HepG2 (cell line): ENCODE results near the gene LRRC3C. TPM values are rescaled to one million over a fixed set of nuclear protein-coding genes. Genes with fewer than 3 reads are reported as not detected.

Experiments
- ATF3 ChIP-seq: sonication (generic); formaldehyde crosslinking; IDR thresholded peaks from 2 replicates; pipeline ENCODE4 v1.4.0; 2020; ENCODE audit warnings: missing genetic modification reagents
- BRF2 ChIP-seq: sonication (generic); formaldehyde crosslinking; IDR thresholded peaks from 2 replicates; pipeline ENCODE4 v1.8.1; 2022; ENCODE audit warnings: mild to moderate bottlenecking, missing genetic modification reagents
- CC2D1A ChIP-seq: sonication (generic); formaldehyde crosslinking; IDR thresholded peaks from 2 replicates; pipeline ENCODE4 v1.8.1; 2023; ENCODE audit warnings: mild to moderate bottlenecking, missing genetic modification reagents
- CCDC6 ChIP-seq: sonication (generic); formaldehyde crosslinking; IDR thresholded peaks from 2 replicates; pipeline ENCODE4 v1.8.1; 2022; ENCODE audit warnings: mild to moderate bottlenecking, missing genetic modification reagents, moderate library complexity
- CSRNP2 ChIP-seq: sonication (generic); formaldehyde crosslinking; conservative IDR thresholded peaks from 2 replicates; pipeline ENCODE4 v1.8.0; 2022; ENCODE audit warnings: low read depth, missing genetic modification reagents
- ISX ChIP-seq: sonication (generic); formaldehyde crosslinking; conservative IDR thresholded peaks from 2 replicates; pipeline ENCODE4 v1.5.0; 2020; ENCODE audit warnings: missing genetic modification reagents
- KLF16 ChIP-seq, 2 experiments: sonication (generic) in 1 of 2; formaldehyde crosslinking in 1 of 2; IDR thresholded peaks; 2 replicates each; pipeline versions ENCODE4 v1.6.1 to v1.8.0; 2016 to 2023; ENCODE audit warnings: missing genetic modification reagents in 2 of 2, missing compliant biosample characterization in 1 of 2
- MAF1 ChIP-seq: sonication (generic); formaldehyde crosslinking; IDR thresholded peaks from 2 replicates; pipeline ENCODE4 v1.5.0; 2020; ENCODE audit warnings: missing genetic modification reagents, borderline replicate concordance
- MED13 ChIP-seq: sonication (generic); formaldehyde crosslinking; IDR thresholded peaks from 2 replicates; pipeline ENCODE4 v1.5.0; 2020; ENCODE audit warnings: missing genetic modification reagents
- MYNN ChIP-seq: sonication (generic); formaldehyde crosslinking; IDR thresholded peaks from 2 replicates; pipeline ENCODE4 v1.4.0; 2020; ENCODE audit warnings: mild to moderate bottlenecking, low read depth, missing genetic modification reagents
- NCOR1 ChIP-seq: fragments of 200-600 bp; sonication (generic); IDR thresholded peaks from 2 replicates; pipeline ENCODE4 v1.7.0; 2017; ENCODE audit warnings: antibody characterized with exemption, low read length, borderline replicate concordance
- TEAD3 ChIP-seq: optimal IDR thresholded peaks from 2 replicates; pipeline ENCODE3; 2016; ENCODE audit warnings: borderline replicate concordance
- ZBTB2 ChIP-seq: sonication (generic); formaldehyde crosslinking; IDR thresholded peaks from 2 replicates; pipeline ENCODE4 v1.8.0; 2022; ENCODE audit warnings: low read depth, missing genetic modification reagents
- ZBTB34 ChIP-seq: sonication (generic); formaldehyde crosslinking; IDR thresholded peaks from 2 replicates; pipeline ENCODE4 v1.8.0; 2022; ENCODE audit warnings: mild to moderate bottlenecking, missing genetic modification reagents
- ZNF512 ChIP-seq: sonication (generic); formaldehyde crosslinking; IDR thresholded peaks from 2 replicates; pipeline ENCODE4 v1.4.0; 2020; ENCODE audit warnings: mild to moderate bottlenecking, missing genetic modification reagents
- polyA plus RNA-seq, 8 experiments: library from polyadenylated mRNA; depleted of rRNA in 3 of 8; stranded (reverse) in 7 of 8; unstranded in 1 of 8; fragments of >200 nt; fragmentation: Illumina TruSeq in 4 of 8; extraction: Trizol in 4 of 8; gene quantifications; 2 replicates each; pipeline versions ENCODE4 v1.2.1 to v1.2.3, GENCODE V29; 2011 to 2016; ENCODE audit warnings: low read depth in 4 of 8, missing spikeins in 1 of 8, mixed read lengths in 1 of 8; ENCODE audit not compliant: insufficient read depth in 1 of 8
- total RNA-seq, 5 experiments: library from RNA; depleted of rRNA; stranded (reverse); fragments of >200 nt; fragmentation: Illumina TruSeq; extraction: Trizol; gene quantifications; 2 replicates each; pipeline ENCODE4 v1.2.3, GENCODE V29; 2016; ENCODE audit warnings: low read depth in 1 of 5

LRRC3C gene
- total and polyA plus RNA-seq, 2 of the 13 experiments (the other 11 are each of a cell fraction or from before 2014, with no cell fraction given), result 0.17 TPM; not detected in 1

- peak; percentile 96 for TF ChIP-seq ZBTB2 (CRISPR knock-in tag)
- TF ChIP-seq CCDC6, result no peak
- TF ChIP-seq TEAD3 (CRISPR knock-in tag), result peak; percentile 84
- no peak for TF ChIP-seq CC2D1A
- no peak for TF ChIP-seq ISX
- peak; percentile 76; the same call in 1 of the 2 replicates for TF ChIP-seq MYNN (CRISPR knock-in tag)
- TF ChIP-seq BRF2 (CRISPR knock-in tag), result no peak
- TF ChIP-seq NCOR1, result peak; percentile 62; the same call in 1 of the 2 replicates
- no peak for TF ChIP-seq ATF3 (CRISPR knock-in tag)
- no peak; the same call in 1 of the 2 replicates for TF ChIP-seq MAF1
- TF ChIP-seq KLF16 (CRISPR knock-in tag; IDR thresholded peaks at IDR 0.05), result peak; percentile 48 to 87; a peak in 1 of 4 replicates
- 0 out of 2 replicates have a peak, but pooled peaks have one; percentile 29 for TF ChIP-seq MED13 (CRISPR knock-in tag)
- TF ChIP-seq ZBTB34 (CRISPR knock-in tag), result no peak
- no peak for TF ChIP-seq ZNF512 (CRISPR knock-in tag)
- no peak for TF ChIP-seq CSRNP2 (CRISPR knock-in tag)
Observed at GRCh38 chr17:39927101-39927928, at the start of gene LRRC3C, which contains the start of gene ORMDL3 (continued).
